ENCODE data around the gene GLI3.
A peak's percentile ranks its signal among the peaks of the same experiment; 100 is the strongest.

Gene GLI3

GRCh38 chr7:42105554-42106358, 131.3 kb downstream of the GLI3 start:
- DNase-seq (ENCODE audit: low read depth, low spot score) = no peak

- no peak for DNase-seq (ENCODE audit: low read depth, low spot score)
Measured at GRCh38 chr7:42104694-42105093, 132.3 kb downstream of the GLI3 start.

GRCh38 chr7:42104231-42104630, 132.8 kb downstream of the GLI3 start:
- no peak for DNase-seq (ENCODE audit: low read depth, low spot score)

- no peak for DNase-seq (ENCODE audit: low read depth, low spot score)
Measured at GRCh38 chr7:42103456-42103855, 133.6 kb downstream of the GLI3 start.

GRCh38 chr7:42103020-42103419, 134.0 kb downstream of the GLI3 start:
- DNase-seq (ENCODE audit: low read depth, low spot score) = no peak

- no peak for DNase-seq (ENCODE audit: low read depth, low spot score)
Measured at GRCh38 chr7:42102301-42102700, 134.7 kb downstream of the GLI3 start.

GRCh38 chr7:42100156-42100508, 136.9 kb downstream of the GLI3 start:
- no peak for DNase-seq (ENCODE audit: low read depth, low spot score)

- no peak for DNase-seq (ENCODE audit: low read depth, low spot score)
Measured at GRCh38 chr7:42099470-42100155, 137.4 kb downstream of the GLI3 start.

GRCh38 chr7:42099066-42099465, 137.9 kb downstream of the GLI3 start:
- DNase-seq (ENCODE audit: low read depth, low spot score) = no peak

- DNase-seq (ENCODE audit: low read depth, low spot score) = no peak
Measured at GRCh38 chr7:42097752-42098151, 139.3 kb downstream of the GLI3 start.

GRCh38 chr7:42096681-42097561, 140.1 kb downstream of the GLI3 start:
- no peak for DNase-seq (ENCODE audit: low read depth, low spot score)

- no peak for DNase-seq (ENCODE audit: low read depth, low spot score)
Measured at GRCh38 chr7:42096268-42096667, 140.7 kb downstream of the GLI3 start.

GRCh38 chr7:42095791-42096190, 141.2 kb downstream of the GLI3 start:
- DNase-seq (ENCODE audit: low read depth, low spot score) = no peak

GRCh38 chr7:42093349-42093905, 143.6 kb downstream of the GLI3 start:
- no peak for DNase-seq (ENCODE audit: low read depth, low spot score)

GRCh38 chr7:42091461-42092291, 145.3 kb downstream of the GLI3 start:
- DNase-seq (ENCODE audit: low read depth, low spot score) = peak; percentile 47

- DNase-seq (ENCODE audit: low read depth, low spot score) = no peak
Measured at GRCh38 chr7:42090806-42091205, 146.2 kb downstream of the GLI3 start.

- DNase-seq (ENCODE audit: low read depth, low spot score) = no peak
Measured at GRCh38 chr7:42090056-42090455, 147.0 kb downstream of the GLI3 start.

GRCh38 chr7:42087616-42088015, 149.4 kb downstream of the GLI3 start:
- no peak for DNase-seq (ENCODE audit: low read depth, low spot score)

GRCh38 chr7:42085531-42085930, 151.5 kb downstream of the GLI3 start:
- DNase-seq (ENCODE audit: low read depth, low spot score) = no peak

GRCh38 chr7:42084263-42084662, 152.7 kb downstream of the GLI3 start:
- DNase-seq (ENCODE audit: low read depth, low spot score) = no peak

GRCh38 chr7:42083284-42083683, 153.7 kb downstream of the GLI3 start:
- DNase-seq (ENCODE audit: low read depth, low spot score) = no peak

Measured in smooth muscle cell of the brain vasculature (primary cell).